GM06990 (cell line): Measurements from ENCODE around the gene CTNNA3.
"Not testable (repeated sequence)": the region's sequence is repeated elsewhere in the genome, so short reads cannot be mapped to it uniquely, and the experiment has no call there.

Experiments
- DNase-seq: peaks from one replicate; pipeline ENCODE4 v3.0.0-alpha.2; 2011; ENCODE audit not compliant: insufficient read length; ENCODE audit errors: extremely low read depth
- H3K27me3 ChIP-seq: replicated peaks from 2 replicates; pipeline ENCODE4 v1.6.0; 2011; ENCODE audit warnings: low read length; ENCODE audit not compliant: control insufficient read depth, insufficient read depth
- H3K36me3 ChIP-seq: 2 replicates; pipeline ENCODE4 v1.5.1; 2011; ENCODE audit warnings: low read length; ENCODE audit not compliant: control insufficient read depth, insufficient read depth
- H3K4me3 ChIP-seq: replicated peaks from 2 replicates; pipeline ENCODE4 v1.5.1; 2011; ENCODE audit warnings: low read depth, mild to moderate bottlenecking, control low read depth, low read length
- CTCF ChIP-seq: IDR thresholded peaks from 2 replicates; pipeline ENCODE4 v1.5.1; 2011; ENCODE audit warnings: low read length, control low read depth, mild to moderate bottlenecking, inconsistent platforms; ENCODE audit not compliant: insufficient read depth, poor library complexity, severe bottlenecking

Gene CTNNA3

GRCh38 chr10:67222934-67223333, 473.1 kb downstream of the CTNNA3 start:
- no peak overlapping the region for H3K4me3 ChIP-seq
- H3K36me3 ChIP-seq = no peaks in the 10 kb centered on the region
- DNase-seq = no peak
- TF ChIP-seq CTCF = no peak
- no peaks in the 10 kb centered on the region for H3K27me3 ChIP-seq

- no peaks in the 10 kb centered on the region for H3K27me3 ChIP-seq
- TF ChIP-seq CTCF = no peak
- DNase-seq = no peak
- no peak overlapping the region for H3K4me3 ChIP-seq
- no peaks in the 10 kb centered on the region for H3K36me3 ChIP-seq
Observed at GRCh38 chr10:67221939-67222494, 474.0 kb downstream of the CTNNA3 start.

GRCh38 chr10:67211680-67212079, 484.3 kb downstream of the CTNNA3 start:
- H3K36me3 ChIP-seq = no peaks in the 10 kb centered on the region
- H3K27me3 ChIP-seq = no peaks in the 10 kb centered on the region
- no peak for TF ChIP-seq CTCF
- no peak overlapping the region for H3K4me3 ChIP-seq
- no peak for DNase-seq

- not testable (repeated sequence) for H3K36me3 ChIP-seq, DNase-seq, H3K4me3 ChIP-seq, H3K27me3 ChIP-seq
Observed at GRCh38 chr10:67207923-67208322, 488.1 kb downstream of the CTNNA3 start.

DNA sequence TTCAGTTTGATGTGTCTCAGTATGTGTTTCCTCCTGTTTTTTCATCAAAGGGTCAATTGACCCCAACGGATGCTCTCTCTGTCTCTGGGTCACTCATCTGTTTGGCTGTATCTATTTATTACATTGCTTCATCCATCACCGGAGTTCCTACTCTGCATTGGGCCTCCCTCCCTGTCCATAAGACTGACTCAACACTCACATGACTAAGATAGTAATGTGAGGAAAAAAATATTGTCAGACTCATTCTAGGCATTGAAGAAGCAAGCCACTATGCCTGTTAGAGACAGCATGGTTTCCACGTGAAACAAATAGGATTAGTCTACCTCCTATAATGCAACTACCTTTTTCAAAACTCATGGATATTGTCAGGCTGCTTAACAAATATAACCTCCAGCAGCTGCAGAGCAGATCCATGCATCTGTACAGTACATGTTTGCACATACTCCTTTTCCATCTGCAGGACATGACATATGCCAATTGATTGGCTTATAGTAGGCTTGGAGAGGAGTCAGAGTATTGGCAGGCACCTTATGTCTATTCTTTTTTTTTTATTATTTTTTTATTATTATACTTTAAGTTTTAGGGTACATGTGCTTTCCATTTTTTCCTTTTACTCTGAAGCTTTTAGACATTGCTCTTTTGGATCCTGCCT, 495.0 kb downstream of the CTNNA3 start:
- Histone ChIP-seq H3K27me3 (no peaks in the 10 kb centered on the region), H3K4me3 (no peak overlapping the region), H3K36me3 (no peaks in the 10 kb centered on the region)
- no peak for TF ChIP-seq CTCF
- no peak for DNase-seq

DNA sequence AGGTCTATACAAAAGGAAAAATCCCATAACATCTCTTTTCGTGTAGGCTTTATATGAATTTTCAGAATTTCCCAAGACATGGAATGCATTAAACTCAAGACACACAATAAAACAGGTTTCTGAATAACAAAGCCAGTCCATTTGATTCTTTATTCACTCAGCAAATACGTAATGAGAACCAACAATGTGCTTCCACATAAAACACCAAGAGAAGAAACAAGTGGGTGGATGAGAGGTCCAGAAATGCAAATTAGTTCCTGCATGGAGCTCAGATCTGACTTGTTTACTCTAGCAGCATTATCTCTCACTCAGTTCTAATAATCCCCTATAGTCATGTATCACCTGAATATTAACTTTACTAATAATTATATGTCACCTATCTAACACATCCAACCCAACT, 520.6 kb downstream of the CTNNA3 start:
- no peak for DNase-seq
- Histone ChIP-seq H3K27me3 (no peaks in the 10 kb centered on the region), H3K4me3 (no peak overlapping the region), H3K36me3 (no peaks in the 10 kb centered on the region)
- TF ChIP-seq CTCF = no peak
